Keratinocyte (primary cell): ENCODE data around the gene DCPS. TPM values are rescaled to one million over a fixed set of nuclear protein-coding genes. Genes with fewer than 3 reads are reported as not detected.

Experiments used
- DNase-seq: peaks from one replicate; pipeline ENCODE4 v3.0.0-alpha.2; 2011; ENCODE audit warnings: low read depth, missing footprints, low spot score
- FAIRE-seq: peaks from 2 replicates; lab custom pipeline; 2011; peaks lifted over from hg19 to GRCh38; lab: Jason Lieb, UNC
- H2AFZ ChIP-seq: 2 replicates; pipeline ENCODE4 v1.6.0; 2012; ENCODE audit warnings: low read length, control low read depth, inconsistent platforms; ENCODE audit not compliant: control insufficient read depth
- H3K27ac ChIP-seq: 2 replicates; pipeline ENCODE4 v1.5.1; 2011; ENCODE audit warnings: low read length; ENCODE audit not compliant: control insufficient read depth, insufficient read depth
- H3K27me3 ChIP-seq: 3 replicates; pipeline ENCODE4 v1.6.0; 2011; ENCODE audit warnings: low read length; ENCODE audit not compliant: control insufficient read depth, insufficient read depth; ENCODE audit errors: extremely low read depth
- H3K36me3 ChIP-seq, 2 experiments: 2 replicates in 1 of 2; 3 replicates in 1 of 2; pipeline ENCODE4 v1.5.1; 2011; ENCODE audit warnings: low read length in 2 of 2, mild to moderate bottlenecking in 1 of 2; ENCODE audit not compliant: control insufficient read depth in 2 of 2, insufficient read depth in 2 of 2; ENCODE audit errors: extremely low read depth in 1 of 2
- H3K4me1 ChIP-seq: 3 replicates; pipeline ENCODE4 v1.5.1; 2011; ENCODE audit warnings: low read length; ENCODE audit not compliant: control insufficient read depth, insufficient read depth; ENCODE audit errors: extremely low read depth
- H3K4me2 ChIP-seq: 3 replicates; pipeline ENCODE4 v1.6.0; 2011; ENCODE audit warnings: low read depth, low read length; ENCODE audit not compliant: control insufficient read depth, insufficient read depth; ENCODE audit errors: extremely low read depth
- H3K4me3 ChIP-seq, 3 experiments: fragments of 200-600 bp in 1 of 3; sonication (generic) in 1 of 3; 2 replicates in 2 of 3; 3 replicates in 1 of 3; pipeline ENCODE4 v1.5.1; 2011 to 2016; ENCODE audit warnings: low read length in 3 of 3, mild to moderate bottlenecking in 3 of 3, control low read depth in 2 of 3, inconsistent platforms in 1 of 3, low read depth in 1 of 3, mixed read lengths in 1 of 3, mixed run types in 1 of 3, moderate library complexity in 1 of 3; ENCODE audit not compliant: control insufficient read depth in 2 of 3, insufficient read depth in 2 of 3; ENCODE audit errors: extremely low read depth in 1 of 3
- H3K79me2 ChIP-seq: 2 replicates; pipeline ENCODE4 v1.6.0; 2012; ENCODE audit warnings: low read length; ENCODE audit not compliant: control insufficient read depth, insufficient read depth
- H3K9ac ChIP-seq: 3 replicates; pipeline ENCODE4 v1.6.0; 2011; ENCODE audit warnings: low read length; ENCODE audit not compliant: control insufficient read depth, insufficient read depth; ENCODE audit errors: extremely low read depth
- H3K9me1 ChIP-seq: 3 replicates; pipeline ENCODE4 v1.6.0; 2011; ENCODE audit warnings: low read length; ENCODE audit not compliant: control insufficient read depth, insufficient read depth; ENCODE audit errors: extremely low read depth
- H3K9me3 ChIP-seq: 2 replicates; pipeline ENCODE4 v1.5.1; 2012; ENCODE audit warnings: low read depth, low read length; ENCODE audit not compliant: control insufficient read depth
- H4K20me1 ChIP-seq: 3 replicates; pipeline ENCODE4 v1.6.0; 2011; ENCODE audit warnings: low read length; ENCODE audit not compliant: control insufficient read depth, insufficient read depth; ENCODE audit errors: extremely low read depth
- EZH2 ChIP-seq: IDR thresholded peaks from one replicate; pipeline ENCODE4 v1.6.1; 2012; ENCODE audit warnings: inconsistent platforms, mild to moderate bottlenecking, low read length, moderate library complexity
- dilution Hi-C: fragments of 300-500 bp; cut with MboI; formaldehyde crosslinking; loops from one replicate; pipeline ENCODE4 v1.7.0; 2020; ENCODE audit warnings: low sequenced_read_pairs; ENCODE audit not compliant: extremely low pct_ligation_motif_present
- polyA plus RNA-seq, 5 experiments: library from polyadenylated mRNA; depleted of rRNA in 3 of 5; stranded (reverse) in 3 of 5; stranded (forward) in 1 of 5; unstranded in 1 of 5; fragments of >200 nt; gene quantifications; 1 replicate in 1 of 5; 2 replicates in 3 of 5; 3 replicates in 1 of 5; pipeline versions ENCODE4 v1.2.1 to v1.2.3, GENCODE V29; 2011 to 2012; ENCODE audit warnings: missing spikeins in 2 of 5, low read depth in 1 of 5, low replicate concordance in 1 of 5
- TF ChIP-seq, protein P1 (sequence below), 3 experiments: IDR thresholded peaks in 1 of 3; conservative IDR thresholded peaks in 1 of 3; optimal IDR thresholded peaks in 1 of 3; 2 replicates in 2 of 3; 3 replicates in 1 of 3; pipeline versions ENCODE3 to v1.5.1; 2011; ENCODE audit warnings: low read length in 3 of 3, mild to moderate bottlenecking in 3 of 3, moderate library complexity in 2 of 3, control low read depth in 1 of 3, inconsistent platforms in 1 of 3; ENCODE audit not compliant: insufficient read depth in 2 of 3; ENCODE audit errors: extremely low read depth in 1 of 3

The DCPS gene
- polyA plus RNA-seq, 1 donor (not counting 4 experiments of a cell fraction or from before 2014, with no cell fraction given) = 31.3 TPM

DNA sequence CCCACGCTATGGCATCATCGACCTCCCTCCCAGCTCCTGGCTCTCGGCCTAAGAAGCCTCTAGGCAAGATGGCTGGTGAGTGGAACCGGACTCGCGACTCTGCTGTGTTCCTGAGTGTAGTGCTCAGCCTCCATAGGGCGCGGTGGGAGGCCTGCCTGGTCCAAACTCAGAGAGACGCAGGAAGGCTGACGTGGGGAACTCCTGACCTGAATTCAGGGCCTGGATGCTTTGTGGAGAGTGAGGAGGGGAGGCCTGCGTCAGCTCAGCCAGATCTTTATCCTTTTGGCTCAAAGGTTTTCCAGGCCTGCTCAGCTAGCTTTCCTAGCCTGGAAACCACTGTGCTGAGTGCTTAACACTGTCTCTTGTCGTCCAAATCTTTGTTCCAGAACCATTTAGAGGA lies 13.0 kb upstream of the DCPS start:
- H3K4me3 ChIP-seq = no peak overlapping the region
- no peaks in the 10 kb centered on the region for H3K27me3 ChIP-seq
- H2AFZ ChIP-seq = no peak overlapping the region
- dilution Hi-C loops = no loop called here
- H3K9ac ChIP-seq = no peak overlapping the region
- H3K36me3 ChIP-seq = peaks cover 15 to 17% of the 10 kb centered on the region in 2 experiments
- no peaks in the 10 kb centered on the region for H4K20me1 ChIP-seq
- no peak overlapping the region for H3K27ac ChIP-seq
- H3K9me3 ChIP-seq = no peaks in the 10 kb centered on the region
- no peaks in the 10 kb centered on the region for H3K4me1 ChIP-seq
- no peak for DNase-seq
- H3K79me2 ChIP-seq = no peaks in the 10 kb centered on the region
- TF ChIP-seq EZH2 = no peak
- TF ChIP-seq, protein P1, sequence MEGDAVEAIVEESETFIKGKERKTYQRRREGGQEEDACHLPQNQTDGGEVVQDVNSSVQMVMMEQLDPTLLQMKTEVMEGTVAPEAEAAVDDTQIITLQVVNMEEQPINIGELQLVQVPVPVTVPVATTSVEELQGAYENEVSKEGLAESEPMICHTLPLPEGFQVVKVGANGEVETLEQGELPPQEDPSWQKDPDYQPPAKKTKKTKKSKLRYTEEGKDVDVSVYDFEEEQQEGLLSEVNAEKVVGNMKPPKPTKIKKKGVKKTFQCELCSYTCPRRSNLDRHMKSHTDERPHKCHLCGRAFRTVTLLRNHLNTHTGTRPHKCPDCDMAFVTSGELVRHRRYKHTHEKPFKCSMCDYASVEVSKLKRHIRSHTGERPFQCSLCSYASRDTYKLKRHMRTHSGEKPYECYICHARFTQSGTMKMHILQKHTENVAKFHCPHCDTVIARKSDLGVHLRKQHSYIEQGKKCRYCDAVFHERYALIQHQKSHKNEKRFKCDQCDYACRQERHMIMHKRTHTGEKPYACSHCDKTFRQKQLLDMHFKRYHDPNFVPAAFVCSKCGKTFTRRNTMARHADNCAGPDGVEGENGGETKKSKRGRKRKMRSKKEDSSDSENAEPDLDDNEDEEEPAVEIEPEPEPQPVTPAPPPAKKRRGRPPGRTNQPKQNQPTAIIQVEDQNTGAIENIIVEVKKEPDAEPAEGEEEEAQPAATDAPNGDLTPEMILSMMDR (optimal IDR thresholded peaks at IDR 0.05 in 1 of 3, IDR thresholded peaks at IDR 0.05 in 1 of 3, conservative IDR thresholded peaks at IDR 0.05 in 1 of 3; ENCODE audit: extremely low read depth in 1 of 3, insufficient read depth in 2 of 3, low read length in 3 of 3) = no peak
- no peak overlapping the region for H3K4me2 ChIP-seq
- no peak for FAIRE-seq
- H3K9me1 ChIP-seq = no peaks in the 10 kb centered on the region

DNA sequence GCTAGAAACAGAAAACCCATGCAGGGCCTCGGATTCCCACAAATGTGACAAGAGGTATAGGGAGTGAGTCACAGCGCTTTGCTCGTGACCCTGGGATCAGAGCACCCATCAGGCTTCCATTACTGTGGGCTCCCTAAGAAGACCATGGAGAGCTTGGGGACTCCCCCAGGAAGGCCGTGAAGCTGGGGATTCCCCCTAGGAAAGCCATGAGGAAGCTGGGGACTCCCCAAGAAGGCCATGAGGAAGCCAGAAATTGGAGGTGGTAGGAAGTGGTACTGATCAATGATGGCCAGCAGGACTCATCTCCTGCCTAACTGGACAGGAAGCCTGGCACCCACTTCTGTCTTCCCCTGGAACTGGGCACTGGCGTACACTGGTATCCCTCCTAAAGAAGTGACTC lies 10.1 kb upstream of the DCPS start:
- no peaks in the 10 kb centered on the region for H3K4me1 ChIP-seq
- TF ChIP-seq, protein P1 (optimal IDR thresholded peaks at IDR 0.05 in 1 of 3, IDR thresholded peaks at IDR 0.05 in 1 of 3, conservative IDR thresholded peaks at IDR 0.05 in 1 of 3; ENCODE audit: extremely low read depth in 1 of 3, insufficient read depth in 2 of 3, low read length in 3 of 3) = no peak
- no peak for TF ChIP-seq EZH2
- no peaks in the 10 kb centered on the region for H3K27me3 ChIP-seq
- H3K27ac ChIP-seq = no peak overlapping the region
- no peaks in the 10 kb centered on the region for H3K9me3 ChIP-seq
- peaks cover 15 to 17% of the 10 kb centered on the region in 2 experiments for H3K36me3 ChIP-seq
- H3K79me2 ChIP-seq = no peaks in the 10 kb centered on the region
- H2AFZ ChIP-seq = no peak overlapping the region
- H3K9ac ChIP-seq = no peak overlapping the region
- DNase-seq = no peak
- dilution Hi-C loops = no loop called here
- H4K20me1 ChIP-seq = no peaks in the 10 kb centered on the region
- H3K4me2 ChIP-seq = no peak overlapping the region
- H3K9me1 ChIP-seq = no peaks in the 10 kb centered on the region
- FAIRE-seq = no peak
- H3K4me3 ChIP-seq = no peak overlapping the region
